ENCODE measurements around the gene SPDYE2. TPM values are rescaled to one million over a fixed set of nuclear protein-coding genes. Genes with fewer than 3 reads are reported as not detected.
"Not testable (repeated sequence)": the region's sequence is repeated elsewhere in the genome, so short reads cannot be mapped to it uniquely, and the experiment has no call there.

SPDYE2 gene
- polyA plus RNA-seq, 2 donors = 0.05 TPM; not detected in 1

- WGBS, 2 donors = 77 to 78% methylated on average over 4 of the region's 10 CpGs
- not testable (repeated sequence) for H3K4me3 ChIP-seq (ENCODE audit: low read depth in 1 of 2, low read length in 2 of 2); H3K9me3 ChIP-seq (ENCODE audit: control insufficient read depth in 2 of 2, insufficient read depth in 1 of 2, low read depth in 1 of 2, low read length in 1 of 2); H3K27ac ChIP-seq (ENCODE audit: low read depth in 2 of 2, low read length in 1 of 2); H3K27me3 ChIP-seq (ENCODE audit: control insufficient read depth in 1 of 2, insufficient read depth in 2 of 2, low read length in 2 of 2); H3K4me1 ChIP-seq (ENCODE audit: control insufficient read depth in 2 of 2, insufficient read depth in 2 of 2, low read length in 1 of 2); H3K36me3 ChIP-seq (ENCODE audit: control insufficient read depth in 2 of 2, insufficient read depth in 2 of 2, low read length in 1 of 2)
Observed at GRCh38 chr7:102596036-102596435, 45.0 kb downstream of the SPDYE2 start.

DNA sequence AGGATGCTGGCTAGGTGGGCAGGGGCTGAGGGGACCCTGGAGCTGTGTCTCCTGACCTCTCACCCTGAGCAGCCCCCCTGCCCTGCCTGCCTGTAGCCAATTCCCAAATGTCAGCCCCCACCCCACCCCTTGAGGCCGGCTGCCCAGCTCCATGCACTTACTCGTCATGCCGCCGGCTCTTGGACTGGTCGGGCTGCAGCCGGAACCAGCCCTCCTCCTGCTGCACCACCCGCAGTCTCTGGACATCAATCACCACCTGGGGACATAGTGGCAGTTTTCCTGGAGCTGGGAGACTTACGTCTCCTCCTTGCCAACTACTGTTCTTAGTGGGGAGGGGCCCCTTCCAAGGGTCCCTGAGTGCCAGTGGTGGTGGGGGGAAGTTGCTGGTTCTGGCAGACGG lies 48.7 kb downstream of the SPDYE2 start:
- H3K4me1 ChIP-seq (ENCODE audit: control insufficient read depth in 2 of 2, insufficient read depth in 2 of 2, low read length in 1 of 2); H3K36me3 ChIP-seq (ENCODE audit: control insufficient read depth in 2 of 2, insufficient read depth in 2 of 2, low read length in 1 of 2): not testable (repeated sequence)
- no CpG with 5 or more reads among the region's 9 CpGs for WGBS, 2 donors

GRCh38 chr7:102602317-102602716 lies 51.3 kb downstream of the SPDYE2 start:
- not testable (repeated sequence) for H3K9me3 ChIP-seq (ENCODE audit: control insufficient read depth in 2 of 2, insufficient read depth in 1 of 2, low read depth in 1 of 2, low read length in 1 of 2); H3K27me3 ChIP-seq (ENCODE audit: control insufficient read depth in 1 of 2, insufficient read depth in 2 of 2, low read length in 2 of 2); H3K36me3 ChIP-seq (ENCODE audit: control insufficient read depth in 2 of 2, insufficient read depth in 2 of 2, low read length in 1 of 2); H3K27ac ChIP-seq (ENCODE audit: low read depth in 2 of 2, low read length in 1 of 2); H3K4me3 ChIP-seq (ENCODE audit: low read depth in 1 of 2, low read length in 2 of 2); H3K4me1 ChIP-seq (ENCODE audit: control insufficient read depth in 2 of 2, insufficient read depth in 2 of 2, low read length in 1 of 2)
- no CpG with 5 or more reads among the region's 12 CpGs for WGBS, 2 donors

More for the DNA sequence above, 48.7 kb downstream of the SPDYE2 start:
- H3K27me3 ChIP-seq (ENCODE audit: control insufficient read depth in 1 of 2, insufficient read depth in 2 of 2, low read length in 2 of 2); H3K9me3 ChIP-seq (ENCODE audit: control insufficient read depth in 2 of 2, insufficient read depth in 1 of 2, low read depth in 1 of 2, low read length in 1 of 2); H3K4me3 ChIP-seq (ENCODE audit: low read depth in 1 of 2, low read length in 2 of 2); H3K27ac ChIP-seq (ENCODE audit: low read depth in 2 of 2, low read length in 1 of 2): not testable (repeated sequence)

DNA sequence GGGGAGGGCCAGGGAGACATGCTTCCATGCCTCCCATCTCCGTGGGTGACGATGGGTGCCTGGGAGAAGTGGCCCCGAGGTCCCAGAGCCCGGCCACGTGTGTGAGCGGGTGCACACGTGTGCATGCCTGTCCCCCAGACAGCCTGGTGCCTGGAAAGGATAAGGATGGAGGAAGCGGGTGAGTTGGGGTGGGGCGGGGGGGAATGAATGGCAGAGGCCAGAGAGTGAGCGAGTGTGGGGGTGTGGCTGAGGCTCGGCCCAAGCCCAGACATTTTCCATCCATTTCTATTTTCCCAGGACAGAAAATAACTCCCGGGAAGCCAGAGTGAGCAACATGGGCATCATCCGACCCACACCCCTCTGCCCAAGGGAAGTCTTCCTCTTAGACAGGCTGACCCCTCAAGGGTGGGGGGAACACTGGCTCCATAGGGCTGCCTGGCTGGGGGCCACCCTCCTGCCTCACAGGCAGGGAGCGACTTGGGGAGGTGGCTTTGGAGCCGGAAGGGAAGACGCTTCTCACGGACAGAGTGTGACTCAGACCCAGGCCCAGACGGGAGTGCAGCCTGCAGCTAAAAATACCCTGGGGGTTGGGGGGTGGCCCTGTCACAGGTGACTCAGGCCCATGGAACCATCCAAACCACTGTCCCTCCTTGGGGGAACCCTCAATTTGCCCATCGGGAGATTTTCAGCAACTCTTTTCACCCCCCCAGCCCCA lies 53.6 kb downstream of the SPDYE2 start:
- H3K9me3 ChIP-seq (ENCODE audit: control insufficient read depth in 2 of 2, insufficient read depth in 1 of 2, low read depth in 1 of 2, low read length in 1 of 2); H3K27ac ChIP-seq (ENCODE audit: low read depth in 2 of 2, low read length in 1 of 2); H3K4me1 ChIP-seq (ENCODE audit: control insufficient read depth in 2 of 2, insufficient read depth in 2 of 2, low read length in 1 of 2); H3K27me3 ChIP-seq (ENCODE audit: control insufficient read depth in 1 of 2, insufficient read depth in 2 of 2, low read length in 2 of 2); H3K4me3 ChIP-seq (ENCODE audit: low read depth in 1 of 2, low read length in 2 of 2); H3K36me3 ChIP-seq (ENCODE audit: control insufficient read depth in 2 of 2, insufficient read depth in 2 of 2, low read length in 1 of 2): not testable (repeated sequence)
- 22% methylated on average over 5 of the region's 19 CpGs; no CpG with 5 or more reads in 1 of the 2 donors for WGBS, 2 donors

- H3K4me1 ChIP-seq (ENCODE audit: control insufficient read depth in 2 of 2, insufficient read depth in 2 of 2, low read length in 1 of 2); H3K27ac ChIP-seq (ENCODE audit: low read depth in 2 of 2, low read length in 1 of 2); H3K27me3 ChIP-seq (ENCODE audit: control insufficient read depth in 1 of 2, insufficient read depth in 2 of 2, low read length in 2 of 2); H3K36me3 ChIP-seq (ENCODE audit: control insufficient read depth in 2 of 2, insufficient read depth in 2 of 2, low read length in 1 of 2); H3K4me3 ChIP-seq (ENCODE audit: low read depth in 1 of 2, low read length in 2 of 2); H3K9me3 ChIP-seq (ENCODE audit: control insufficient read depth in 2 of 2, insufficient read depth in 1 of 2, low read depth in 1 of 2, low read length in 1 of 2): not testable (repeated sequence)
- no CpG with 5 or more reads among the region's 5 CpGs for WGBS, 2 donors
Observed at GRCh38 chr7:102606848-102607247, 55.8 kb downstream of the SPDYE2 start.

DNA sequence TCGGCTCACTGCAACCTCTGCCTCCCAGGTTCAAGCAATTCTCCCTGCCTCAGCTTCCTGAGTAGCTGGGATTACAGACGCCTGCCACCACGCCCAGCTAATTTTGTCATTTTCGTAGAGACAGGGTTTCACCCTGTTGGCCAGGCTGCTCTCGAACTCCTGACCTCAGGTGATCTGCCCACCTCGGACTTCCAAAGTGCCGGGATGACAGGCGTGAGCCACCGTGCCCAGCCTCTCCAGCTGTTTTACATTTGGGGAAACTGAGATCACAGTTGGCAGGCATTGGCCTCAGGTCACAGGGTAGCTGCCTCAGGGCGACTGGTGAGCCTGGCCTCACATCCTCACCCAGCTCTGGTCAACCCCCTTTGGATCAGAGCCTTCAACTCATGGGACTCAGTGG lies 58.7 kb downstream of the SPDYE2 start:
- not testable (repeated sequence) for H3K9me3 ChIP-seq (ENCODE audit: control insufficient read depth in 2 of 2, insufficient read depth in 1 of 2, low read depth in 1 of 2, low read length in 1 of 2); H3K4me3 ChIP-seq (ENCODE audit: low read depth in 1 of 2, low read length in 2 of 2); H3K36me3 ChIP-seq (ENCODE audit: control insufficient read depth in 2 of 2, insufficient read depth in 2 of 2, low read length in 1 of 2); H3K4me1 ChIP-seq (ENCODE audit: control insufficient read depth in 2 of 2, insufficient read depth in 2 of 2, low read length in 1 of 2); H3K27me3 ChIP-seq (ENCODE audit: control insufficient read depth in 1 of 2, insufficient read depth in 2 of 2, low read length in 2 of 2); H3K27ac ChIP-seq (ENCODE audit: low read depth in 2 of 2, low read length in 1 of 2)
- 54 to 67% methylated on average over 5 to 6 of the region's 10 CpGs for WGBS, 2 donors

DNA sequence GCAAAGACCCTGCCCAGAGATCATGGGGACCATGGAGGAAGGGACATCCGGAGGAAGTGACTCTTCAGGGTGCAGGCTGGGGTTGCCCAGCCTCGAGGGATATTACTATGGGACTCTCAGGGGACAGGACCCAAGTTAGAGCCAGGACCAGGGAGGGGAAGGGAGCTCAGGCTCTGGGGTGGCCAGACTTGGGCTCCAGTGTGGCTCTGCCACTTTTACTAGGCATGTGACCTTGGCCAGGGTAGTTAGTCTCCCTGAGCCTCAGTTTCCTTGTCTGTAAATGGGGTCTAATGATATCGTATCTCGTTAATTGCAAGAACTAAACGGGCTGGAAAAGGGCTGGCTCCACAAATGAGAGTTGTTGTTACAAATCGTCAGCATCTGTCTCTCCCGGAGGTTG lies 59.4 kb downstream of the SPDYE2 start:
- H3K27ac ChIP-seq (ENCODE audit: low read depth in 2 of 2, low read length in 1 of 2) = peak overlapping the region in 1 of 2 donors; percentile 21
- WGBS, 2 donors = no CpG with 5 or more reads among the region's 7 CpGs
- not testable (repeated sequence) for H3K4me3 ChIP-seq (ENCODE audit: low read depth in 1 of 2, low read length in 2 of 2); H3K36me3 ChIP-seq (ENCODE audit: control insufficient read depth in 2 of 2, insufficient read depth in 2 of 2, low read length in 1 of 2); H3K4me1 ChIP-seq (ENCODE audit: control insufficient read depth in 2 of 2, insufficient read depth in 2 of 2, low read length in 1 of 2); H3K27me3 ChIP-seq (ENCODE audit: control insufficient read depth in 1 of 2, insufficient read depth in 2 of 2, low read length in 2 of 2); H3K9me3 ChIP-seq (ENCODE audit: control insufficient read depth in 2 of 2, insufficient read depth in 1 of 2, low read depth in 1 of 2, low read length in 1 of 2)

GRCh38 chr7:102611013-102611674 lies 60.1 kb downstream of the SPDYE2 start:
- H3K9me3 ChIP-seq (ENCODE audit: control insufficient read depth in 2 of 2, insufficient read depth in 1 of 2, low read depth in 1 of 2, low read length in 1 of 2); H3K4me3 ChIP-seq (ENCODE audit: low read depth in 1 of 2, low read length in 2 of 2); H3K4me1 ChIP-seq (ENCODE audit: control insufficient read depth in 2 of 2, insufficient read depth in 2 of 2, low read length in 1 of 2); H3K27ac ChIP-seq (ENCODE audit: low read depth in 2 of 2, low read length in 1 of 2); H3K36me3 ChIP-seq (ENCODE audit: control insufficient read depth in 2 of 2, insufficient read depth in 2 of 2, low read length in 1 of 2); H3K27me3 ChIP-seq (ENCODE audit: control insufficient read depth in 1 of 2, insufficient read depth in 2 of 2, low read length in 2 of 2): not testable (repeated sequence)
- no CpG with 5 or more reads among the region's 30 CpGs for WGBS, 2 donors

- not testable (repeated sequence) for H3K4me3 ChIP-seq (ENCODE audit: low read depth in 1 of 2, low read length in 2 of 2); H3K9me3 ChIP-seq (ENCODE audit: control insufficient read depth in 2 of 2, insufficient read depth in 1 of 2, low read depth in 1 of 2, low read length in 1 of 2); H3K4me1 ChIP-seq (ENCODE audit: control insufficient read depth in 2 of 2, insufficient read depth in 2 of 2, low read length in 1 of 2); H3K36me3 ChIP-seq (ENCODE audit: control insufficient read depth in 2 of 2, insufficient read depth in 2 of 2, low read length in 1 of 2); H3K27me3 ChIP-seq (ENCODE audit: control insufficient read depth in 1 of 2, insufficient read depth in 2 of 2, low read length in 2 of 2)
- WGBS, 2 donors = 27 to 35% methylated on average over 6 to 7 of the region's 10 CpGs
- H3K27ac ChIP-seq (ENCODE audit: low read depth in 2 of 2, low read length in 1 of 2) = peak overlapping the region in 1 of 2 donors; percentile 15
Observed at GRCh38 chr7:102611675-102612325, 60.8 kb downstream of the SPDYE2 start.

All from esophagus (tissue), 2 donors.